ENCODE results near the gene KCTD13.

KCTD13 gene, protein sequence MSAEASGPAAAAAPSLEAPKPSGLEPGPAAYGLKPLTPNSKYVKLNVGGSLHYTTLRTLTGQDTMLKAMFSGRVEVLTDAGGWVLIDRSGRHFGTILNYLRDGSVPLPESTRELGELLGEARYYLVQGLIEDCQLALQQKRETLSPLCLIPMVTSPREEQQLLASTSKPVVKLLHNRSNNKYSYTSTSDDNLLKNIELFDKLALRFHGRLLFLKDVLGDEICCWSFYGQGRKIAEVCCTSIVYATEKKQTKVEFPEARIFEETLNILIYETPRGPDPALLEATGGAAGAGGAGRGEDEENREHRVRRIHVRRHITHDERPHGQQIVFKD

GRCh38 chr16:29925781-29926710, at the start of gene KCTD13:
KCTD13 (minus strand) TSS chr16:29926226; CDS start chr16:29926033, 193 bp downstream.
- Histone ChIP-seq H3K9ac (ENCODE audit: low read depth in 1 of 2, low read length in 2 of 2) (peak within 1 kb of the TSS; percentile 83 to 91), H3K4me1 (ENCODE audit: control insufficient read depth in 2 of 2, insufficient read depth in 2 of 2, low read length in 2 of 2) (peaks cover 19% of the 10 kb centered on the region in 2 donors), H3K27me3 (ENCODE audit: control insufficient read depth in 2 of 2, insufficient read depth in 2 of 2, low read length in 2 of 2) (no peaks in the 10 kb centered on the region), H3K4me3 (ENCODE audit: low read length in 2 of 2) (peak within 1 kb of the TSS; percentile 91 to 92), H3K27ac (ENCODE audit: low read depth in 2 of 2, low read length in 2 of 2) (peak within 1 kb of the TSS; percentile 92 to 94), H3K9me3 (ENCODE audit: control insufficient read depth in 2 of 2, low read length in 2 of 2) (no peaks in the 10 kb centered on the region), H3K36me3 (ENCODE audit: control insufficient read depth in 2 of 2, insufficient read depth in 2 of 2, low read length in 2 of 2) (peaks cover 10 to 13% of the 10 kb centered on the region in 2 donors)

GRCh38 chr16:29975134-29975538, 49.1 kb upstream of the KCTD13 start:
- peak overlapping the region; percentile 91 to 95 for H3K4me3 ChIP-seq (ENCODE audit: low read length in 2 of 2)
- H3K27me3 ChIP-seq (ENCODE audit: control insufficient read depth in 2 of 2, insufficient read depth in 2 of 2, low read length in 2 of 2) = no peaks in the 10 kb centered on the region
- H3K27ac ChIP-seq (ENCODE audit: low read depth in 2 of 2, low read length in 2 of 2) = peak overlapping the region in 1 of 2 donors; percentile 92
- peaks cover 22 to 31% of the 10 kb centered on the region in 2 donors for H3K4me1 ChIP-seq (ENCODE audit: control insufficient read depth in 2 of 2, insufficient read depth in 2 of 2, low read length in 2 of 2)
- H3K9me3 ChIP-seq (ENCODE audit: control insufficient read depth in 2 of 2, low read length in 2 of 2) = no peaks in the 10 kb centered on the region
- peaks cover 30% of the 10 kb centered on the region in 2 donors for H3K36me3 ChIP-seq (ENCODE audit: control insufficient read depth in 2 of 2, insufficient read depth in 2 of 2, low read length in 2 of 2)
- H3K9ac ChIP-seq (ENCODE audit: low read depth in 1 of 2, low read length in 2 of 2) = peak overlapping the region; percentile 84 to 91

- Histone ChIP-seq H3K9me3 (ENCODE audit: control insufficient read depth in 2 of 2, low read length in 2 of 2) (no peaks in the 10 kb centered on the region), H3K27me3 (ENCODE audit: control insufficient read depth in 2 of 2, insufficient read depth in 2 of 2, low read length in 2 of 2) (no peaks in the 10 kb centered on the region), H3K9ac (ENCODE audit: low read depth in 1 of 2, low read length in 2 of 2) (peak overlapping the region; percentile 84 to 91), H3K27ac (ENCODE audit: low read depth in 2 of 2, low read length in 2 of 2) (peak overlapping the region; percentile 89 to 92), H3K4me1 (ENCODE audit: control insufficient read depth in 2 of 2, insufficient read depth in 2 of 2, low read length in 2 of 2) (peaks cover 22 to 31% of the 10 kb centered on the region in 2 donors), H3K36me3 (ENCODE audit: control insufficient read depth in 2 of 2, insufficient read depth in 2 of 2, low read length in 2 of 2) (peaks cover 23 to 27% of the 10 kb centered on the region in 2 donors), H3K4me3 (ENCODE audit: low read length in 2 of 2) (peak overlapping the region; percentile 91 to 95)
Observed at GRCh38 chr16:29974291-29975133, 48.5 kb upstream of the KCTD13 start.

GRCh38 chr16:29973384-29974246, 47.6 kb upstream of the KCTD13 start, which contains the start of gene TAOK2:
TAOK2 (plus strand) TSS chr16:29973868; CDS start chr16:29977773, 3,905 bp downstream.
- H3K4me1 ChIP-seq (ENCODE audit: control insufficient read depth in 2 of 2, insufficient read depth in 2 of 2, low read length in 2 of 2) = peaks cover 22 to 31% of the 10 kb centered on the region in 2 donors
- no peaks in the 10 kb centered on the region for H3K9me3 ChIP-seq (ENCODE audit: control insufficient read depth in 2 of 2, low read length in 2 of 2)
- peak within 1 kb of the TSS; percentile 89 to 92 for H3K27ac ChIP-seq (ENCODE audit: low read depth in 2 of 2, low read length in 2 of 2)
- H3K27me3 ChIP-seq (ENCODE audit: control insufficient read depth in 2 of 2, insufficient read depth in 2 of 2, low read length in 2 of 2) = no peaks in the 10 kb centered on the region
- peak within 1 kb of the TSS; percentile 91 to 95 for H3K4me3 ChIP-seq (ENCODE audit: low read length in 2 of 2)
- peak within 1 kb of the TSS; percentile 84 to 91 for H3K9ac ChIP-seq (ENCODE audit: low read depth in 1 of 2, low read length in 2 of 2)
- H3K36me3 ChIP-seq (ENCODE audit: control insufficient read depth in 2 of 2, insufficient read depth in 2 of 2, low read length in 2 of 2) = peaks cover 18 to 23% of the 10 kb centered on the region in 2 donors

GRCh38 chr16:29972992-29973383, 47.0 kb upstream of the KCTD13 start:
- H3K4me3 ChIP-seq (ENCODE audit: low read length in 2 of 2) = peak overlapping the region; percentile 52 to 95
- H3K4me1 ChIP-seq (ENCODE audit: control insufficient read depth in 2 of 2, insufficient read depth in 2 of 2, low read length in 2 of 2) = peaks cover 22 to 31% of the 10 kb centered on the region in 2 donors
- H3K27ac ChIP-seq (ENCODE audit: low read depth in 2 of 2, low read length in 2 of 2) = peak overlapping the region; percentile 5 to 92
- H3K36me3 ChIP-seq (ENCODE audit: control insufficient read depth in 2 of 2, insufficient read depth in 2 of 2, low read length in 2 of 2) = peaks cover 18 to 23% of the 10 kb centered on the region in 2 donors
- H3K9me3 ChIP-seq (ENCODE audit: control insufficient read depth in 2 of 2, low read length in 2 of 2) = no peaks in the 10 kb centered on the region
- no peak overlapping the region for H3K9ac ChIP-seq (ENCODE audit: low read depth in 1 of 2, low read length in 2 of 2)
- no peaks in the 10 kb centered on the region for H3K27me3 ChIP-seq (ENCODE audit: control insufficient read depth in 2 of 2, insufficient read depth in 2 of 2, low read length in 2 of 2)

DNA sequence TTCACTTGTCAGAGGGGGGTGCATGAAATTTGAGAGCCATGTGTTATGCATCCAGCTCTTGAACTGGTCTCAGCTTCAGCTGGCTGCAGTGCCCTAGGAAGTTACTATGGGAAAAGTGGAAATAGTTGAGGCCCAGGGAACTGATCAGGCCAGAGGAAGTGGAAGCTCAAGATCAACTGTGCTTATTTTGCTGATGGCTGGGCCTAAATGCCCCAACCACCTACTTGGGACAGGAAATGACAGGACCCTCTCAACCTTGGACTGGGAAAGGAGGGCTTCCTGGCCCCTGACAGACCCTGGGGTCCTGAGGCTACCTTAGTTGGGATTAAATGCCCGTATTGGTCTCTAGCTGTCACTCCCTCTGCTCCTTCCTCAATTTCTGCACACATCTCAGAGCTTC, 46.5 kb upstream of the KCTD13 start:
- Histone ChIP-seq H3K36me3 (ENCODE audit: control insufficient read depth in 2 of 2, insufficient read depth in 2 of 2, low read length in 2 of 2) (peaks cover 18 to 21% of the 10 kb centered on the region in 2 donors), H3K9ac (ENCODE audit: low read depth in 1 of 2, low read length in 2 of 2) (no peak overlapping the region), H3K27me3 (ENCODE audit: control insufficient read depth in 2 of 2, insufficient read depth in 2 of 2, low read length in 2 of 2) (no peaks in the 10 kb centered on the region), H3K4me3 (ENCODE audit: low read length in 2 of 2) (no peak overlapping the region), H3K9me3 (ENCODE audit: control insufficient read depth in 2 of 2, low read length in 2 of 2) (no peaks in the 10 kb centered on the region), H3K27ac (ENCODE audit: low read depth in 2 of 2, low read length in 2 of 2) (no peak overlapping the region), H3K4me1 (ENCODE audit: control insufficient read depth in 2 of 2, insufficient read depth in 2 of 2, low read length in 2 of 2) (peaks cover 22 to 31% of the 10 kb centered on the region in 2 donors)

GRCh38 chr16:29971304-29971703, 45.3 kb upstream of the KCTD13 start:
- H3K36me3 ChIP-seq (ENCODE audit: control insufficient read depth in 2 of 2, insufficient read depth in 2 of 2, low read length in 2 of 2) = peaks cover 18 to 21% of the 10 kb centered on the region in 2 donors

DNA sequence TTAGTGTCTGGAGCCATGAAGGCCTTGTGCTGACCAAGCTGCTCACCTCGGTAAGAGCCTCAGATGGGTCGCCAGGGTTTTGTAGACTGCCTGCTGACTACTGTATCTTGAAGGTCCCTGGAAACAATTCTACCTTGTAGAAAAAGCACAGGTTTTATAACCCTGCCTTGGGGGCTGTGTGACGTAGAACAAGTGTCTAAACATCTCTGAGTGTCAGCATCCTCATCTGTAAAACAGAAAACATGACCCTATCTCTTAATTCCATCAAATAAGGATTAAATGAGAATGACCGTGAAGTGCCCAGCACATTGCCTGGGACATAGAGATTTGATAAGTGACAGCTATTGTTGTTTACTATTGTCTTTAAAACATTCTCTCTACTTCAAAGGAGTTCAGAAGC, 42.2 kb upstream of the KCTD13 start:
- H3K27me3 ChIP-seq (ENCODE audit: control insufficient read depth in 2 of 2, insufficient read depth in 2 of 2, low read length in 2 of 2) = no peaks in the 10 kb centered on the region
- H3K9ac ChIP-seq (ENCODE audit: low read depth in 1 of 2, low read length in 2 of 2) = no peak overlapping the region
- H3K27ac ChIP-seq (ENCODE audit: low read depth in 2 of 2, low read length in 2 of 2) = no peak overlapping the region
- peaks cover 18 to 21% of the 10 kb centered on the region in 2 donors for H3K36me3 ChIP-seq (ENCODE audit: control insufficient read depth in 2 of 2, insufficient read depth in 2 of 2, low read length in 2 of 2)
- no peaks in the 10 kb centered on the region for H3K9me3 ChIP-seq (ENCODE audit: control insufficient read depth in 2 of 2, low read length in 2 of 2)
- H3K4me3 ChIP-seq (ENCODE audit: low read length in 2 of 2) = no peak overlapping the region
- peaks cover 2 to 6% of the 10 kb centered on the region in 2 donors for H3K4me1 ChIP-seq (ENCODE audit: control insufficient read depth in 2 of 2, insufficient read depth in 2 of 2, low read length in 2 of 2)

More at GRCh38 chr16:29971304-29971703, 45.3 kb upstream of the KCTD13 start:
- Histone ChIP-seq H3K27me3 (ENCODE audit: control insufficient read depth in 2 of 2, insufficient read depth in 2 of 2, low read length in 2 of 2) (no peaks in the 10 kb centered on the region), H3K4me1 (ENCODE audit: control insufficient read depth in 2 of 2, insufficient read depth in 2 of 2, low read length in 2 of 2) (peaks cover 20 to 29% of the 10 kb centered on the region in 2 donors), H3K9ac (ENCODE audit: low read depth in 1 of 2, low read length in 2 of 2) (no peak overlapping the region), H3K9me3 (ENCODE audit: control insufficient read depth in 2 of 2, low read length in 2 of 2) (no peaks in the 10 kb centered on the region), H3K4me3 (ENCODE audit: low read length in 2 of 2) (no peak overlapping the region), H3K27ac (ENCODE audit: low read depth in 2 of 2, low read length in 2 of 2) (no peak overlapping the region)
